A673 (cell line): ENCODE results near the gene MYH15.

Source experiments
- EZH2 ChIP-seq: fragments of 200-600 bp; sonication (generic); IDR thresholded peaks from 2 replicates; pipeline ENCODE4 v1.6.1; 2017; ENCODE audit warnings: borderline replicate concordance, low read depth, mild to moderate bottlenecking, mixed read lengths, antibody characterized with exemption, low read length; ENCODE audit not compliant: poor library complexity, severe bottlenecking
- TF ChIP-seq, protein P1 (sequence below): fragments of 300-800, 200-600 bp; sonication (generic); conservative IDR thresholded peaks from 2 replicates; pipeline ENCODE4 v1.5.1; 2017; ENCODE audit warnings: low read depth, mild to moderate bottlenecking, antibody characterized with exemption, low read length, moderate library complexity, mixed read lengths

DNA sequence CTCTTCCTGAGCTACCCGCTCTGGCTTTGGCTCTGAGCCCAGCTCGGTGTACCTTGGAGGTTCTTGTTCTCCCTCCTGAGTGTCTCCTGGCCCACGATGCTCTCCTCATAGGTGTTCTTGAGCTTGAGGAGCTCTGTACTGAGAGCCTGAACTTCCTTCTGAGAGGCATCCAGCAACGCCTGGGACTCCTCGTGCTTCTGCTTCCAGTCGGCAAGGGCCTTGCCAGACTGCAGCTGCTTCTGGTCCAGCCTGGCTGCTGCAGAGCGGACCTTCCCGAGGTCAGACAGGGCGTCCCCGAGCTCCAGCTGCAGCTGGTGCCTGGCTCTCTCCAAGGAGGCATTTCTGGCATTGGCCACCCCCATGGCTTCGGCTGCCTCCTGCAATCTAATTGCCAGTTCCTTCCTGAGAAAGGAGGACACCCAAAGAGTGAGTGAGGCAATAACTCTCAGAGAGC lies 99.8 kb downstream of the MYH15 start:
- TF ChIP-seq, protein P1, sequence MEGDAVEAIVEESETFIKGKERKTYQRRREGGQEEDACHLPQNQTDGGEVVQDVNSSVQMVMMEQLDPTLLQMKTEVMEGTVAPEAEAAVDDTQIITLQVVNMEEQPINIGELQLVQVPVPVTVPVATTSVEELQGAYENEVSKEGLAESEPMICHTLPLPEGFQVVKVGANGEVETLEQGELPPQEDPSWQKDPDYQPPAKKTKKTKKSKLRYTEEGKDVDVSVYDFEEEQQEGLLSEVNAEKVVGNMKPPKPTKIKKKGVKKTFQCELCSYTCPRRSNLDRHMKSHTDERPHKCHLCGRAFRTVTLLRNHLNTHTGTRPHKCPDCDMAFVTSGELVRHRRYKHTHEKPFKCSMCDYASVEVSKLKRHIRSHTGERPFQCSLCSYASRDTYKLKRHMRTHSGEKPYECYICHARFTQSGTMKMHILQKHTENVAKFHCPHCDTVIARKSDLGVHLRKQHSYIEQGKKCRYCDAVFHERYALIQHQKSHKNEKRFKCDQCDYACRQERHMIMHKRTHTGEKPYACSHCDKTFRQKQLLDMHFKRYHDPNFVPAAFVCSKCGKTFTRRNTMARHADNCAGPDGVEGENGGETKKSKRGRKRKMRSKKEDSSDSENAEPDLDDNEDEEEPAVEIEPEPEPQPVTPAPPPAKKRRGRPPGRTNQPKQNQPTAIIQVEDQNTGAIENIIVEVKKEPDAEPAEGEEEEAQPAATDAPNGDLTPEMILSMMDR, result no peak
- TF ChIP-seq EZH2, result no peak
